NCI-H1048 (cell line): Measurements from ENCODE around the gene CYP4F8.

Experiments
- DNase-seq: peaks from one replicate; lab custom pipeline; 2025; lab: John Stamatoyannopoulos, UW

The CYP4F8 gene

GRCh38 chr19:15616183-15616582 lies 1.2 kb downstream of the CYP4F8 start:
- DNase-seq: no peak

GRCh38 chr19:15616627-15617270 lies 1.7 kb downstream of the CYP4F8 start:
- no peak for DNase-seq

- no peak for DNase-seq
These were observed 3.3 kb downstream of the CYP4F8 start for GRCh38 chr19:15618321-15618720.

GRCh38 chr19:15621801-15622200 lies 6.8 kb downstream of the CYP4F8 start:
- no peak for DNase-seq

GRCh38 chr19:15622991-15623390 lies 8.0 kb downstream of the CYP4F8 start:
- no peak for DNase-seq

- DNase-seq: no peak
These were observed 8.8 kb downstream of the CYP4F8 start for GRCh38 chr19:15623711-15624318.

GRCh38 chr19:15628236-15629002 lies 13.4 kb downstream of the CYP4F8 start:
- DNase-seq: no peak

GRCh38 chr19:15629003-15629880 lies 14.2 kb downstream of the CYP4F8 start:
- peak; percentile 17 for DNase-seq

- DNase-seq: no peak
These were observed 16.8 kb downstream of the CYP4F8 start for GRCh38 chr19:15631817-15632216.

GRCh38 chr19:15633082-15633835 lies 18.2 kb downstream of the CYP4F8 start:
- no peak for DNase-seq

- DNase-seq: no peak
These were observed 19.1 kb downstream of the CYP4F8 start for GRCh38 chr19:15634105-15634504.

GRCh38 chr19:15635016-15635805 lies 20.2 kb downstream of the CYP4F8 start:
- DNase-seq: no peak

GRCh38 chr19:15636026-15636425 lies 21.0 kb downstream of the CYP4F8 start:
- DNase-seq: no peak

GRCh38 chr19:15639596-15639995 lies 24.6 kb downstream of the CYP4F8 start:
- DNase-seq: no peak

- DNase-seq: no peak
These were observed 25.4 kb downstream of the CYP4F8 start, which contains the start of gene CYP4F3 for GRCh38 chr19:15640294-15640903. Gene CYP4F3, plus strand, starts transcription at chr19:15640897. Its CDS starts 519 bp downstream, at chr19:15641416.

- DNase-seq: no peak
These were observed 26.0 kb downstream of the CYP4F8 start for GRCh38 chr19:15640904-15641597.

- no peak for DNase-seq
These were observed 27.0 kb downstream of the CYP4F8 start for GRCh38 chr19:15641901-15642491.

- no peak for DNase-seq
These were observed 27.8 kb downstream of the CYP4F8 start for GRCh38 chr19:15642807-15643206.

- DNase-seq: no peak
These were observed 28.4 kb downstream of the CYP4F8 start for GRCh38 chr19:15643387-15643786.
